ENCODE data around the gene FAM174C.
"Not testable (repeated sequence)": the region's sequence is repeated elsewhere in the genome, so short reads cannot be mapped to it uniquely, and the experiment has no call there.

The FAM174C gene

GRCh38 chr19:1305354-1305753 is 30.0 kb downstream of the FAM174C start:
- not testable (repeated sequence) for H3K4me3 ChIP-seq (ENCODE audit: low read length in 2 of 2); H3K4me1 ChIP-seq (ENCODE audit: control insufficient read depth in 2 of 2, insufficient read depth in 2 of 2, low read length in 2 of 2); H3K27ac ChIP-seq (ENCODE audit: low read depth in 2 of 2, low read length in 2 of 2); H3K36me3 ChIP-seq (ENCODE audit: control insufficient read depth in 2 of 2, insufficient read depth in 2 of 2, low read length in 2 of 2); H3K9ac ChIP-seq (ENCODE audit: low read depth in 1 of 2, low read length in 2 of 2); H3K27me3 ChIP-seq (ENCODE audit: control insufficient read depth in 2 of 2, insufficient read depth in 2 of 2, low read length in 2 of 2); H3K9me3 ChIP-seq (ENCODE audit: control insufficient read depth in 2 of 2, low read length in 2 of 2)

DNA sequence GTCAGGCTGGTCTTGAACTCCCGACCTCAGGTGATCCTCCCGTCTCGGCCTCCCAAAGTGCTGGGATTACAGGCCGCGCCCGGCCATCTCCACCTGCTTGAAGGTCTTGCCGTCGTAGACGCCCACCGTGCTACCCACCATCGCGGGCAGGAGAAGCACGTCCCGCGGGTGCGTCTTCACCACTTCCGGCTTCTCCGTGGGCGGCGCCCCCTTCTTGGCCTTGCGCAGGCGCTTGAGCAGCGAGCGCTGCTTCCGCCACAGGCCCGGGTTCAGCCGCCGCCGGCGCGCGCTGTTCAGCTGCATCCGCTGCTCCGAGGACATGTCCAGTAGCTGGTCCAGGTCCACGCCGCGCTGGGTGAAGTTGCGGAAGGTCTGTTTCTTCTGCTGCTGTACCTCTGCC is 32.0 kb downstream of the FAM174C start:
- H3K36me3 ChIP-seq (ENCODE audit: control insufficient read depth in 2 of 2, insufficient read depth in 2 of 2, low read length in 2 of 2), result no peaks in the 10 kb centered on the region
- H3K9me3 ChIP-seq (ENCODE audit: control insufficient read depth in 2 of 2, low read length in 2 of 2), result no peaks in the 10 kb centered on the region
- no peak overlapping the region for H3K9ac ChIP-seq (ENCODE audit: low read depth in 1 of 2, low read length in 2 of 2)
- H3K27me3 ChIP-seq (ENCODE audit: control insufficient read depth in 2 of 2, insufficient read depth in 2 of 2, low read length in 2 of 2), result no peaks in the 10 kb centered on the region
- H3K4me1 ChIP-seq (ENCODE audit: control insufficient read depth in 2 of 2, insufficient read depth in 2 of 2, low read length in 2 of 2), result peaks cover 0 to 3% of the 10 kb centered on the region in 2 donors
- no peak overlapping the region for H3K27ac ChIP-seq (ENCODE audit: low read depth in 2 of 2, low read length in 2 of 2)
- no peak overlapping the region for H3K4me3 ChIP-seq (ENCODE audit: low read length in 2 of 2)

DNA sequence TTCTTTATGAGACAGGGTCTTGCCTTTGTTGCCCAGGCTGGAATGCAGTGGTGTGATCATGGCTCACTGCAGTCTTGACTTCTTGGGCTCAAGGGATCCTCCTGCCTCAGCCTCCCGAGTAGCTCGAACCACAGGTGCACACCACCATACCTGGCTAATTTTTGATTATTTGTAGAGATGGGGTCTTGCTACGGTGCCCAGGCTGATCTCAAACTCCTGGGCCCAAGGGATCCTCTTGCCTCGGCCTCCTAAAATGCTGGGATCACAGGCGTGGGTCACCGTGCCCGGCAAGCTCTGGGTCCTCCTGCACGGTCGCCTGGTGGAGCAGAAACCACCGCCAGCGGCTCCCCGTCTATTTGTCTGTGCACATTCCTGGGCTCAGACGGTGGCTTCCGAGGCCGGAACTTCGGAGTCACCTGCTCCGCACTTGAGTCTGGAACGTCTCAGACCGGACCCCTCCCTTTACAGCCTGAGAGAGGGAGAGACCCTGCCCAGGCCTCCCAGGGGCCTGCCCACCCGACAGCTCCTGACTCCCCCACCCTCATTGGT is 32.5 kb downstream of the FAM174C start:
- Histone ChIP-seq H3K36me3 (ENCODE audit: control insufficient read depth in 2 of 2, insufficient read depth in 2 of 2, low read length in 2 of 2) (no peaks in the 10 kb centered on the region), H3K9ac (ENCODE audit: low read depth in 1 of 2, low read length in 2 of 2) (no peak overlapping the region), H3K4me1 (ENCODE audit: control insufficient read depth in 2 of 2, insufficient read depth in 2 of 2, low read length in 2 of 2) (peaks cover 0 to 3% of the 10 kb centered on the region in 2 donors), H3K9me3 (ENCODE audit: control insufficient read depth in 2 of 2, low read length in 2 of 2) (no peaks in the 10 kb centered on the region), H3K27ac (ENCODE audit: low read depth in 2 of 2, low read length in 2 of 2) (no peak overlapping the region), H3K4me3 (ENCODE audit: low read length in 2 of 2) (no peak overlapping the region), H3K27me3 (ENCODE audit: control insufficient read depth in 2 of 2, insufficient read depth in 2 of 2, low read length in 2 of 2) (no peaks in the 10 kb centered on the region)

DNA sequence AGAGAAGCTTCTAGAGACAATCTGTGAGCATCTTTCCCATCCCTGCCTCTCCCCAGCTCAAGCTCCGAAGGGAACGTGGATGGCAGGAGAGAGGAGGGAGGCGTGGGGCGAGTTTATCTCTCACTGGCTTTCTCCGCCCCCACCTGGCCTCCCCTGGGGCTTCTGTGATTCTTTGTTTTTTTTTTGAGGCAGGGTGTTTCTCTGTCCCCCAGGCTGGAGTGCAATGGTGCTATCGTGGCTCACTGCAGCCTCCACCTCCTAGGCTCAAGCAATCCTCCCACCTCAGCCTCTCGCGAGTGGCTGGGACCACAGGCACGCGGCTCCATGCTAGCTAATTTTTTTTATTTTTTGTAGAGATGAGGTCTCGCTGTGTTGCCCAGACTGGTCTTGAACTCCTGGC is 33.4 kb downstream of the FAM174C start:
- H3K9ac ChIP-seq (ENCODE audit: low read depth in 1 of 2, low read length in 2 of 2), result no peak overlapping the region
- no peaks in the 10 kb centered on the region for H3K9me3 ChIP-seq (ENCODE audit: control insufficient read depth in 2 of 2, low read length in 2 of 2)
- H3K4me3 ChIP-seq (ENCODE audit: low read length in 2 of 2), result no peak overlapping the region
- H3K4me1 ChIP-seq (ENCODE audit: control insufficient read depth in 2 of 2, insufficient read depth in 2 of 2, low read length in 2 of 2), result peaks cover 5 to 7% of the 10 kb centered on the region in 2 donors
- H3K27me3 ChIP-seq (ENCODE audit: control insufficient read depth in 2 of 2, insufficient read depth in 2 of 2, low read length in 2 of 2), result no peaks in the 10 kb centered on the region
- H3K36me3 ChIP-seq (ENCODE audit: control insufficient read depth in 2 of 2, insufficient read depth in 2 of 2, low read length in 2 of 2), result no peaks in the 10 kb centered on the region
- no peak overlapping the region for H3K27ac ChIP-seq (ENCODE audit: low read depth in 2 of 2, low read length in 2 of 2)

DNA sequence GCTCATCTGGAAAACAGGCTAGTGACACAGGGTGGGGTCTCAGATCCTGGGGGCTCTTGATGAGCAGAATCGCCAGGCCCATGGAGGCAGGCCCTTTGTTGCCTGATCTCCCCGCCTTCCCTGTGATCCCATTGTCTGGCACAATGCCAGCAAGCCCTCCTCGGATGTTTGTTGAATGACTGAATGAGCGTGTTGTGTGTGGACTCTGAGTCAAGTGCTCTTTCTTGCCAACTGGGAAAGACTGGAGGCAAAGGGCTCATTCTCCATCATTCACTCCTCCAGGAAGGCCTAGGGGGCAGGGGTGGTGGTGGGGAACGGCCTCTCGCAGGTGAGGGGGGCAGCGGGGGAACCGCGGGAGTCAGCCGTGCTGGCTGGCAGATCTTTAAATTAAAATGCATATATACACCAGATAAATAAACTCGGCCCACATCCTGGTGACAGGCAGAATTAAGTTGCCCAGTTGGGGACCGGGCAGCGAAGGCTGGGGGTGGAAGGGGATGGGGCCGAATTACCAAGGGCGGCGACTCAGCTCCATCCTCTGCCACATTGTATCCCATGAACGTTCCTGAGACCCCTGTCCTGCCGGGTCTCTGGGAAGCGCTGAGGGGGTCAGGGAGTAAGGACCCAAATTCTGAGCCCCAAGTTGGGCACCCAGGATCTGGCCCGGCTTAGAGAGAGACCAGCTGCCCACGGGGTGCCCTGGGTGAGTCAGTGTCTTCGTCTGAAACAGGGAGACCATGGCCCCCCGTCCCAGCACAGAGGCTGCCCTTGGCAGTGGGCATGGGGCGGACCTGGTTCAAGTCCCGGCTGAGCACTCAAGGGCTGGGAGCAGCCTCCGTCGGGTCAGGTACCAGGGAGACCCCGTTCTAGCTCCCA is 34.9 kb downstream of the FAM174C start:
- Histone ChIP-seq H3K9ac (ENCODE audit: low read depth in 1 of 2, low read length in 2 of 2) (no peak overlapping the region), H3K27me3 (ENCODE audit: control insufficient read depth in 2 of 2, insufficient read depth in 2 of 2, low read length in 2 of 2) (peaks cover 0 to under 1% of the 10 kb centered on the region in 2 donors), H3K4me3 (ENCODE audit: low read length in 2 of 2) (no peak overlapping the region), H3K9me3 (ENCODE audit: control insufficient read depth in 2 of 2, low read length in 2 of 2) (no peaks in the 10 kb centered on the region), H3K36me3 (ENCODE audit: control insufficient read depth in 2 of 2, insufficient read depth in 2 of 2, low read length in 2 of 2) (no peaks in the 10 kb centered on the region), H3K4me1 (ENCODE audit: control insufficient read depth in 2 of 2, insufficient read depth in 2 of 2, low read length in 2 of 2) (peaks cover 4 to 6% of the 10 kb centered on the region in 2 donors), H3K27ac (ENCODE audit: low read depth in 2 of 2, low read length in 2 of 2) (no peak overlapping the region)

- Histone ChIP-seq H3K4me1 (ENCODE audit: control insufficient read depth in 2 of 2, insufficient read depth in 2 of 2, low read length in 2 of 2) (peaks cover 6% of the 10 kb centered on the region in 2 donors), H3K27me3 (ENCODE audit: control insufficient read depth in 2 of 2, insufficient read depth in 2 of 2, low read length in 2 of 2) (peaks cover under 1 to 3% of the 10 kb centered on the region in 2 donors), H3K27ac (ENCODE audit: low read depth in 2 of 2, low read length in 2 of 2) (no peak overlapping the region), H3K36me3 (ENCODE audit: control insufficient read depth in 2 of 2, insufficient read depth in 2 of 2, low read length in 2 of 2) (no peaks in the 10 kb centered on the region), H3K4me3 (ENCODE audit: low read length in 2 of 2) (no peak overlapping the region), H3K9me3 (ENCODE audit: control insufficient read depth in 2 of 2, low read length in 2 of 2) (no peaks in the 10 kb centered on the region), H3K9ac (ENCODE audit: low read depth in 1 of 2, low read length in 2 of 2) (no peak overlapping the region)
Observed at GRCh38 chr19:1310853-1311180, 35.5 kb downstream of the FAM174C start.

DNA sequence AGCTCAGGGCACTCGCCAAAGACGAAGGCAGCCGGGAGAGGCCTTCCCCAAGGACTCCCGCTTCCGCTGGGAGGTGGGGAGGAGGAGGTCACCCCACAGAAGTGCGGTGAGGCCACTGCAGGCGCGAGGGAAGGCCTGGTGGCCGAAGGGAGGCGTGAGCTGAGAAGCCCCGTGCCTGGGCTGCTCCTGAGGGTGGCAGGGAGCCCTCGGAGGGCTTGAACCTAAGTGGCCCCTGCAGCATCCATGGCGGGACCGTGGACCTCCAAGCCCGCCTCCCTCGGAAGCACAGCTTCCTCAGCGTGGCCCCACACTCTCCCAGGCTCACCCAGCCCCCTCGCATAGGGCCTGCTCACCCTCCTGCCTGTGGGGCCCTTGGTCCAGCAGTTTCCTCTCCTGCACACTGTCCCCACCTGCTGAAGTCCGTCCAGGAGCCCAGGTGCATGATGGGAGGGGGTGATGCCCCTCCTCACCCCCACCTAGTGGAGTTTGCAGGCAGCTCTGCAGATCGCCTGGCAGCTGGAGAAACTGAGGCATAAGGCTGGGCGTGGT is 36.3 kb downstream of the FAM174C start:
- no peaks in the 10 kb centered on the region for H3K9me3 ChIP-seq (ENCODE audit: control insufficient read depth in 2 of 2, low read length in 2 of 2)
- peaks cover 9 to 11% of the 10 kb centered on the region in 2 donors for H3K27me3 ChIP-seq (ENCODE audit: control insufficient read depth in 2 of 2, insufficient read depth in 2 of 2, low read length in 2 of 2)
- no peaks in the 10 kb centered on the region for H3K36me3 ChIP-seq (ENCODE audit: control insufficient read depth in 2 of 2, insufficient read depth in 2 of 2, low read length in 2 of 2)
- no peak overlapping the region for H3K27ac ChIP-seq (ENCODE audit: low read depth in 2 of 2, low read length in 2 of 2)
- no peak overlapping the region for H3K4me3 ChIP-seq (ENCODE audit: low read length in 2 of 2)
- peaks cover 8 to 10% of the 10 kb centered on the region in 2 donors for H3K4me1 ChIP-seq (ENCODE audit: control insufficient read depth in 2 of 2, insufficient read depth in 2 of 2, low read length in 2 of 2)
- H3K9ac ChIP-seq (ENCODE audit: low read depth in 1 of 2, low read length in 2 of 2), result no peak overlapping the region

DNA sequence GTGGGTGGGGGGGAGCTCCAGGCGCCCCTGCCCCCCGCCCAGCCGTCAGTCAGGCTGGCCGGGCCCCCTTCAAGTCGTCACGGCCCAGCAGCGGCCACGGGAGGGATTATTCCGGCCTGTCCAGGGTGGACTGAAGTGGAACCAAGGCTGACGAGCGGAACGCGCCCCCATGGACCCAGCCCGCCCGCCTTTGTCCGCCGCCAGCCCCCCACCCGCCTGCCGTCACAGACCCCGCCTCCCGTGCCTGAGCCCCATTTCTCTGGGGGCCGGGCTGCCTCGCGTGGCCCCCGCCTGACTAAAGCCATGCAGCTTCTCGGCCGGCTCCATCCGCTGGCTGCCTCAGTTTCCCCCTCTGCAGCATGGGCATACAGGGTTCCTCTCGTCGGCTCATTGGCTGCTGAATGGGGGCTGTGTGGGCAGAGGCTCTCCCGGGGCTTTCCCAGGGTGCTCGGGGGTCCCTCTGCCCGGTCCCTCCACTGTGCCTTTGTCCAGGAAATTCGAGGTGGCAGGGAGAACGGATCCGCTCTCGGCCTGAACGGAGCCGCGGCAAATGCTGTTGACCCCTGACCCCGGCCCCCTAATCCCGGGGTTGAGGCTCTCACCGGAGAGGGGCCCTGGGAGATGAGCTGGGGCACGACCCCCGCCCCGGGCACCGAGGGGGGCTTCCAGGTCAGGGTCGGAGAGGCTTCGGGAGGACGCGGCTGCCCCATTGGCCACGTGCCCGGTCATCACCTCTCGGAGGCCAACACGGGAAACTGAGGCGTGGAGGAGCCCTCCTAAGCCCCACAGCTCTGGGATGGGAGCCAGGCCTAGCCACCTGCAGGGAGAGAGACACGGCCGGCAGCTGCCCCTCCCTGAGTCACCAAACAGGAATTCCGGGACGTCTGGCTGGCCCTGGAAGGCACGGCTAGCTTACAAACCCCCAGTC is 37.7 kb downstream of the FAM174C start:
- H3K4me3 ChIP-seq (ENCODE audit: low read length in 2 of 2), result no peak overlapping the region
- H3K27ac ChIP-seq (ENCODE audit: low read depth in 2 of 2, low read length in 2 of 2), result no peak overlapping the region
- H3K9me3 ChIP-seq (ENCODE audit: control insufficient read depth in 2 of 2, low read length in 2 of 2), result no peaks in the 10 kb centered on the region
- peaks cover 15 to 21% of the 10 kb centered on the region in 2 donors for H3K27me3 ChIP-seq (ENCODE audit: control insufficient read depth in 2 of 2, insufficient read depth in 2 of 2, low read length in 2 of 2)
- peaks cover 8 to 10% of the 10 kb centered on the region in 2 donors for H3K4me1 ChIP-seq (ENCODE audit: control insufficient read depth in 2 of 2, insufficient read depth in 2 of 2, low read length in 2 of 2)
- no peak overlapping the region for H3K9ac ChIP-seq (ENCODE audit: low read depth in 1 of 2, low read length in 2 of 2)
- no peaks in the 10 kb centered on the region for H3K36me3 ChIP-seq (ENCODE audit: control insufficient read depth in 2 of 2, insufficient read depth in 2 of 2, low read length in 2 of 2)

- H3K27me3 ChIP-seq (ENCODE audit: control insufficient read depth in 2 of 2, insufficient read depth in 2 of 2, low read length in 2 of 2), result peaks cover 21% of the 10 kb centered on the region in 2 donors
- no peaks in the 10 kb centered on the region for H3K9me3 ChIP-seq (ENCODE audit: control insufficient read depth in 2 of 2, low read length in 2 of 2)
- H3K4me3 ChIP-seq (ENCODE audit: low read length in 2 of 2), result no peak overlapping the region
- H3K27ac ChIP-seq (ENCODE audit: low read depth in 2 of 2, low read length in 2 of 2), result no peak overlapping the region
- H3K9ac ChIP-seq (ENCODE audit: low read depth in 1 of 2, low read length in 2 of 2), result no peak overlapping the region
- H3K36me3 ChIP-seq (ENCODE audit: control insufficient read depth in 2 of 2, insufficient read depth in 2 of 2, low read length in 2 of 2), result no peaks in the 10 kb centered on the region
- H3K4me1 ChIP-seq (ENCODE audit: control insufficient read depth in 2 of 2, insufficient read depth in 2 of 2, low read length in 2 of 2), result peaks cover 10 to 11% of the 10 kb centered on the region in 2 donors
Observed at GRCh38 chr19:1313695-1314613, 38.6 kb downstream of the FAM174C start.
